Transverse colon (tissue), 4 donors: ENCODE measurements around the gene STK32A.

ENCODE experiments used
- CTCF ChIP-seq, 5 experiments: fragments of 200-600 bp in 3 of 5; fragments of 450-650 bp in 2 of 5; sonication (generic) in 3 of 5; IDR thresholded peaks; 1 replicate in 2 of 5; 2 replicates in 3 of 5; pipeline ENCODE4 v1.5.1; 2016 to 2017; ENCODE audit warnings: antibody characterized with exemption in 5 of 5, inconsistent platforms in 3 of 5, mild to moderate bottlenecking in 2 of 5, moderate library complexity in 1 of 5
- EP300 ChIP-seq: sonication (generic); formaldehyde crosslinking; IDR thresholded peaks from one replicate; pipeline ENCODE4 v1.6.1; 2017; ENCODE audit warnings: antibody characterized with exemption, low read depth
- POLR2A ChIP-seq: fragments of 450-650 bp; IDR thresholded peaks from one replicate; pipeline ENCODE4 v1.6.1; 2016; ENCODE audit warnings: antibody characterized with exemption, mild to moderate bottlenecking, moderate library complexity
- POLR2AphosphoS5 ChIP-seq, 3 donors: sonication (generic); formaldehyde crosslinking; IDR thresholded peaks; one replicate each; pipeline ENCODE4 v1.6.1; 2016; ENCODE audit warnings: antibody characterized with exemption in 3 of 3

- TF ChIP-seq CTCF (IDR thresholded peaks at IDR 0.05) = no peak
- TF ChIP-seq POLR2AphosphoS5 (IDR thresholded peaks at IDR 0.05) = no peak
- TF ChIP-seq EP300 = no peak
- no peak for TF ChIP-seq POLR2A
Measured at GRCh38 chr5:147348451-147348850, 113.6 kb downstream of the STK32A start.
